GM19099 (cell line): ENCODE measurements around the gene MXRA8.

Experiments used
- POLR2A ChIP-seq: IDR thresholded peaks from 3 replicates; pipeline ENCODE4 v1.6.1; 2011; ENCODE audit warnings: low read depth; ENCODE audit not compliant: insufficient read length; ENCODE audit errors: extremely low read depth

Gene MXRA8

DNA sequence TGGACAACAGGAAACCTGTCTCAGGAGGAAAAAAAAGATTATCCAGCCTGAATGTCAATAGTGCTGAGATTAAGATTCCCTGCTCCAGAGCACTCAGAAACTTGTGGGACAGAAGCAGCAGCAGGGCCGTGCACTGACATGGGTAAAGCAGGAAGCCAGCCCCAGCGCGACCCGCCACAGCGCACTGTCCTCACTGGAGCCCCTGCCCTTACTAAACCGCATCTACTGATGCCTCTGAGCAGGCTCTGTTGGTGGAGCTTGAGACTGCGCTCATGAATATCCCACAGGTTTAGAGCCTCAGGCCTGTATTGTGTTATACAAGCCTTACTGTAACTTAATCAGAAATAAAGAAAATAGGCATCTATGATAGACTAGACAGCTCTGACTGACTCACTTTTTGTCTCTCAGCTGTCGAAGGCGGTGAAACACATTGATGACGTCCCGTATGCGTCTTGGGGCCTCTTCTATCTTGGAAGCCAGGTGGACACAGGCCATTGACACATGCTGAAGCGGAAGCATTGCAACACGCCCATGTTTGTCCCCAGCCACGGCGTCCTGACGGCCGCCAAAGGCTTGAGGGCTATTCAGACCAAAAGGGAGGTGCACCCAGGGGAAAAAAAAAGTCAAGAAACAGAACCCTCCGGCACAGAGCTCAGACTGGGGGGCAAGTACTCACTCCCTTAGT lies 39.6 kb upstream of the MXRA8 start:
- no peak for TF ChIP-seq POLR2A

DNA sequence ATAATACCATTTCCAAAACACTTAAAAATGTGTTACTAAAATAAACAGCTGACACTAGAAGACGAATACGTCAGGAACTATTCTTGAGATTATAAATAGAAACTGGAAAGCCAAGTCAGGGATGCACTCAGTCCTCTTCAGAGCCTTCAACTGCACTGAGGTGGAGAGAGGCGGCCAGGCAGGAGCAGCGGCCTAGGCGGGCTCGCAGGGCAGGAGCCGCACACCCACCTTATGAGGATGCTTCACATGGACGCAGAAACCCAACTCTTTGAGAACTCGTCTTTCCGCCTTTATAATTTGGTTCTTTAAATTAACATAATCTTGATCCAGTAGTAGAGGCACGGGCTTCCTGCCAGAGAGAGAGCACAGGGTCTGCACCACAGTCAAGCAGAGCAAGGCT lies 36.8 kb upstream of the MXRA8 start:
- TF ChIP-seq POLR2A = no peak

DNA sequence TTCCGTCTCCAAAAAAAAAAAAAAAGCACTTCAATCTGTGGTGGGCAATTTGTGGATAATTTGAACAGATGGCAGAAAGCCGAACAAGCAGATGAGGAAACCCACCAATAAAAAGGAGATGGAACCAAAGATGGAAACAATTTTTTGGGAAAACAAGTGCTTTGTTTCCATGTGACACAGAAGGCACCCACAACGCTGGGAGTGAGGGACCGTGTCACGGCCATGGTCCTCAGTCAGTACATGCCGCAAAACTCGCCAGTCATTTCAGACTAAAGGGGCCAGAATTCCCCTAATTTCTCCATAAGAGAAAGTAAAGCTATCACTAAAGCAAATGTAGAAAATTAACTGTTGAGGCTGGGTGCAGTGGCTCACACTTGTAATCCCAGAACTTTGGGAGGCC lies 35.8 kb upstream of the MXRA8 start:
- TF ChIP-seq POLR2A = no peak

DNA sequence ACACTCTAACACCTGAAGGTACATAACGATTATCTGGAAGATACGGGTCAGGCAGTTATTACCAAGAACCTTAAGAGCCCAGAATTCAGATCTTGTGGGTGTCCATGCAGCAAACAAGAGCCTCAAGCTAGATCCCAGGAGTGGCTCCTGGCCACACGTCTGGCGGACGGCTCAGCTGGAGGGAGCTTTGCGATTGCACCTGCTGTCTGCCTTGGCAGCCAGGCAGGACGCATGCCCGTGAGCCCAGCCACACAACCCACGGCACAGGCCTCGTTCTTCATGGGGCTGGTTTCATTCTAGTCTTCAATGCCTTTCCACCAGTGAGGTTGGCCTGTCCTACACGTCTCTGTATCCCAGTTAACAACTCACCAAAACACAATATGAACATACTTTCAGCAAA lies 35.1 kb upstream of the MXRA8 start:
- no peak for TF ChIP-seq POLR2A

GRCh38 chr1:1393014-1393413 lies 34.7 kb upstream of the MXRA8 start:
- TF ChIP-seq POLR2A = no peak

DNA sequence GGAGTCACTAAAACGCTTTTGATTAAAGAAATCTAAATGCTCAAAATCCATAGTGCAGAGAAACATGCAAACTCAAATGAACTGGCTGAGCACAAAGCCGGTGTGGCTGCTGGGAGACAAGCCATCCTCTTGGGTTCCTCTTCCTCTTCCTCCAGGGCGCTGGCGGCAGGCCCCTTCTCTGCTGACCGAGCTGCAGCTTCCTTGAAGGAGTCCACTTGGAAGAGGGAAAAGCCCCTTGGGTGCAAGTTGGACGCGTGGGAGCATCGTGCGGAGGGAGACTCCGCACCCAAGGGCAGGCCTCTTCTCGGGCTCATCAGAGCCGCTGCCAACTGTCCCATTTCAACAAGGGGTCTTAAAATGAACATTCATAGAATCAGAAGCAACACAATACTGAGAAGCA lies 32.9 kb upstream of the MXRA8 start:
- no peak for TF ChIP-seq POLR2A

DNA sequence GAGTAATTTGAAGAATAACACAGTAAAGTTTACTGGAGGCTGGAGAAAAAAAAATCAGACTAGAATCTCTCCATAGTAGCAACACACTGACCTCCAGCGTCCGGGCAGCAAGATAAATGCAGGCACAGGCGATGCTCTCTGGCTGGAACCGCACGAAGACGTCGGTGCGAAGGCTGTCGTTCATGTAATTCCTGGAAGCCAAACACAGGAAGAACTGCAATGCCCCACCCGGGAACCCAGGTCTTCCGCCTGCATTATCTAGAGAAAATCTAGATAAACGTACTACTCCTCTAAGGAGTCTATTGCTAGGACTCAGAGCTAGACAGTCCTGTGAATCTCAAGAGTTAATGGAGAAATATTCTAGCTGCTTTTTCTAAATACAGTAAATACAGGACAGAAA lies 32.3 kb upstream of the MXRA8 start:
- no peak for TF ChIP-seq POLR2A

DNA sequence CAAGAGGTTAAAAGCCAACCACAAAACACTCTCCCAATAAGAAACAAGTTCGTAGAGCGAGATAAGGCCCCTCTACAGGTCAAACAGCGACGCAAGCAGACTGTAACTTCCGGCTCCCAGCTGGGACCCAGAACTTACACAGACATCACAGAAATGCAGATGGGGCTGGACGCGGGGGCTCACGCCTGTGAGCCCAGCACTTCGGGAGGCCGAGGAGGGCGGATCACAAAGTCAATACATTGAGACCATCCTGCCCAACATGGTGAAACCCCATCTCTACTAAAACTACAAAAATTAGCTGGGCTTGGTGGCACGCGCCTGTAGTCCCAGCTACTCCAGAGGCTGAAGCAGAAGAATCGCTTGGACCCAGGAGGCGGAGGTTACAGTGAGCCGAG lies 29.7 kb upstream of the MXRA8 start:
- no peak for TF ChIP-seq POLR2A

DNA sequence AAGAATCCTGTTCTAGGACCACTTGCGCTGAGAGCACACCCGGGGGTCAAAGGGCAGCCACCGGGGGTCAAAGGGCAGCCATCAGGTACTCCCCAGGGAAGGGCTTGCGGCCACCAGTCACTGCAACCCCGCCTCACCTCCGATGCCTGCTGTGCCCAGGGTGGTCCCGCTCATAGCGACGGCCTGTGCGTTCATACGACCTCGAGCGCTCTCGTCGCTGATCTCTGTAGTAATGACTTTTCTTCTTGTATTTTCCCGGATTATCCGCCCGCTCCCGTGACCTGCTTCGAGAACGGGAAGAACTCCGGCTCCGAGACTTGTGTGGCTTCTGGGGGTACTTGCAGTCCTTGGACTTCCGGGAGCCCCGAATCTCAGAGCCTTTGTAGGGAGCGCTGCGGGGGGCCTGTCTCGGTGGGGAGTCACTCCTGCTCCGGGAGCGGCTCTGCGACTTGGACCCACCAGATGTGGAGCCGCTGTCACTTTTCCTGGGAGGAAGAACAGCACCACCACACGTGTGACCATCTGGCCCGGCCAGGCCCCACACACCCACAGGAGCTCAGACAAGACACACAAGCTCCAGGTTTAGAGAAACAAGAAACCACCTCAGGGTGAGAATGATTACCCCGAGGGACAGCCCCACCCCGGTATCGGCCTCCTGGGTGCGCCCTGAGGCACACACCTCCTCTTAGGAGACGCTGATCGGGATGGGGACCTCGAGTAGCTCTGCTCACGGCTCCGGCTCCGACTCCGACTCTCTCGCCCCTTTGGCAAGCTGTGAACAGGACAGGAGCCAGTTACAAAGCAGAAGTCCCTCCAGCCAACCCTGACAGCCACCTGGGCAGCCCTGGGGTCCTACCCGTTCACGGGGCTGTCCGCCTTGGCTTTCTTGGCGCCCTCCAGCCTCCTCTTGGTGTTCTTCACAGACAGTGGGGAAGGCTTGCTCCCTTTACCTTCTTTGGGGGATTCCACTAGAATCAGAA lies 29.0 kb upstream of the MXRA8 start:
- no peak for TF ChIP-seq POLR2A

DNA sequence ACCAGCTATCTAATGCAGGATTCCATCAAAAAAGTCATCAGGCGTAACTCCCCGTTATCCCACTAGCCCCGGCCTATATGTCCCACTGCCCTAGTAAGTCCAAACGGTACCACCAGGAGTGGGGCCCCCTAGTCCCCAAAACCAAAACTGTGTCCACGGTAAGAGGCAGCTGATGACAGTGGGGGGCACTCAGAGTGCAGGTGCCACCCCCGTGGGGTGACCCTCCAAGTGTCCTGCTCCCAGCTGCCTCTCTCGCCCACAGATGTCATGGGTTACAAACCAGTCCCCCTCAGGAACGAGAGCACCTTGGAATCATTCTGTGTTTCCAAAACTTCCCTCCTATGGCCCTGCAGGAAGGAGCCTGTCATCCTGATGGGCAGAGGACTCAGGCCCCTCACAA lies 27.6 kb upstream of the MXRA8 start:
- TF ChIP-seq POLR2A = no peak

DNA sequence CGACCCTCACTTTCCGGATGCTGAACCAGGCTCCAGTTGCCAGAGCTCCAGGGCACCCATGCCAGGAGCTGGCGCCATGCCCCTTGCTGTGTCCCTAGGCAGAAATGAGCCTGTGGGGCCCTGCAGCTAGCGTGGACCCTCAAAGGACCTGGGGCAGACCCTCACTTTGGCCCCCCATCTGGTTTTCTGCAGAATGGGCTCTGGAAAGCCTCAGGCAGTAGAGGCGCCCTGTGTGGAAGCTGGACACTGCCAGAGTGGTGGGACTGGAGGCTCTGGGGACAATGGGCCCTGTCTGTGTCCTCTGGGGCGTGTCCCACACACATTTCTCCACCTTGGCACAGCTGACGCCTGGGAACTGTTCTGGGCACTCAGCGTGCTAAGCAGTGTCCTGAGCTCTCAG lies 22.9 kb upstream of the MXRA8 start:
- TF ChIP-seq POLR2A = no peak

GRCh38 chr1:1380860-1381259 lies 22.5 kb upstream of the MXRA8 start:
- TF ChIP-seq POLR2A = no peak

DNA sequence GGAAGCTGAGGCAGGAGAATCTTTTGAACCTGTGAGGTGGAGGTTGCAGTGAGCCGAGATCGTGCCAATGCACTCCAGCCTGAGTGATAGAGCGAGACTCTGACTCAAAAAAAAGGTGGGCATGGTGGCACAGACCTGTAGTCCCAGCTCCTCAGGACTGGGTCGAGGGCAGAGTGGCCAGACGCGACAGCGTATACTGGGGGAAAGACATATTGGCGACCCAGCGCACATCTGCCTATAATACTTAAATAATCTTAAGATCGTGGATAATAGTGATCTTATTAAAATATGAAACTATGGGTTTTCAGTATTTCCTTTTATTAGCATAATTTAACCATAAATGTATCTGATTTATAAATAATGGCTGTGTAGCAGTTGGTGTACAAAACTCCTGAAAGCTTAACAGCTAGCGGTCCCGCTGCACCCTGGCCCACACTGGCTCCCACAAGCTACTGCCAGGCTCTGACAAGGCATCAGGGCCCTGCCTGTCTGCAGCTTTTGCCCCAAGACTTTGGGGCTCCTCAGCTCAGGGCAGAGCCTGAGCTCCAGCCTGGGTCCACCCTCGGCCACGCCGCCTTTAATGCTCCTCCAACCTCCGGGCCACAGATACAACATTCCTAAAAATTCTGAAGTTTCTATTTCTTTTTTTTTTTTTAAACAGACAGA lies 19.3 kb upstream of the MXRA8 start:
- TF ChIP-seq POLR2A = no peak

DNA sequence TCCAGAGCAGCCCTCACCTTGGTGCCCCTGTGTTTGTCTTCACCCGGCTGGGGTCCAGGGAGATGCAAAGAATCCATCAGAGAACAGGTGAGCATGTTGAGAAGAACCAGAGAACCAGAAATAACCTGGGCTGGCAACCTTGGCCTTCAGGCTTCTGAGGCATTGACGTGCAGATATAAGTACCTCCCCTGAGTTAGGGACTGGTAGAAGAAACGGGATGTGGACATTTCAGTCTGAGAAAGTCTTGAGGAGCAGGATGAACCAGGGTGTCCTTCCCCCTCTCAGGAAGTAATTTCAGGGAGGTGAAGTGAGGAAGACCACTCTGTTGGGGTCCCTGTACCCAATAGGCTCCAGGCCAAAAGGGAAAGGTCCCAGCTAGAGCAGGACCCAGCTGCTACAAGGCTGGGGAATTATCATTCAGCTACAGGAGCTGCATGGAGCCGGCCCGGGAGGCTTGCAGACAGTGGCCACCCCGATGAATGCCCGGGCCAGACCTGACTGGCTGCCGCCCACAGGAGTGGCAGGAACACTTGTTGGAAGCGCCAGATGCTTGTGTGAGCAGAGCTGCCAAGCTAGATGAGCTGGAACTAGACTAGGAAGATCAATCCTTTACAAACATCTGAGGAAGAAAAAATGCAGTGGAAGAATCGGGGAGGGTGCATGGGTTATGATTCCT lies 18.3 kb upstream of the MXRA8 start:
- TF ChIP-seq POLR2A = no peak
